GM19395 (cell line): ENCODE results near the gene NPDC1.

ENCODE experiments used
- ATAC-seq: cut with Tn5 transposase; IDR thresholded peaks from one replicate; pipeline ENCODE4 v1.9.1; 2021; ENCODE audit warnings: mild to moderate bottlenecking, moderate library complexity; ENCODE audit not compliant: unreplicated experiment

The NPDC1 gene, protein sequence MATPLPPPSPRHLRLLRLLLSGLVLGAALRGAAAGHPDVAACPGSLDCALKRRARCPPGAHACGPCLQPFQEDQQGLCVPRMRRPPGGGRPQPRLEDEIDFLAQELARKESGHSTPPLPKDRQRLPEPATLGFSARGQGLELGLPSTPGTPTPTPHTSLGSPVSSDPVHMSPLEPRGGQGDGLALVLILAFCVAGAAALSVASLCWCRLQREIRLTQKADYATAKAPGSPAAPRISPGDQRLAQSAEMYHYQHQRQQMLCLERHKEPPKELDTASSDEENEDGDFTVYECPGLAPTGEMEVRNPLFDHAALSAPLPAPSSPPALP

GRCh38 chr9:137046088-137046787, at the start of gene NPDC1:
NPDC1 (minus strand) TSS chr9:137046177; CDS start chr9:137045989, 188 bp downstream.
- no peak for ATAC-seq

DNA sequence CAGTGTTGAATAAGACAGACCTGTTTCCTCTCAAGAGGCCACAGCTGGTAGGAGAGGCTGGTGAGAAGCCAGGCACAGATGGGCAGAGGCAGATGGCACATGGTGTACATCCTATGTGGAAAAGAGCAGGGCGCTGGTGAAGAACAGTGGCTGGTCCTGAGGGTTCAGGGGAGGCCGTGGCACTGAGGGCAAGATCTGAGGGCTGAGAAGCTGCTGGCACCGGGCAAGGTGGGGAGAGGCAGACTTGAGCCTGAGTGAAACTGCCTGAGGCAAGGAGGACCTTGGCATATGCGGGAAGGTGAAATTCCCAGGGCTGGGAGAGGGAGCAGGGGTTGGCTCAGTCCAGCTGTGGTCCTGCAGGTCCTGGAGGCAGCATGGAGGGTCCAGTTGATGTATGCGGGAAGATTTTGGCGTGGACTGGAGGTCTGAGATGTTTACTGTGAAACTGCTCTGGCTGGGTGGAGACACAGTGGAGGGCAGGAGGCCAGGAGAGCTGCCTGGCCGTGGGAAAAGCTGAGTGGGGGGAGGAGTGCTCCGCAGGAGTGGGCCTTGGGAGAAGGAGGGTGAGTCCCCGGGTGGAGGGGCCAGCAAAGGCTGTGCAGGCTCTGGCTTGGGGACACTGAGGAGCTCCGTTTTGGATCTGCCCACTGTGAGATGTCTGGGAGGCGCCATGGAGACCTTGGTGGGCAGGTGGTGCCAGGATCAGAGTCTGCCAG, 43.4 kb upstream of the NPDC1 start:
- ATAC-seq, result no peak

DNA sequence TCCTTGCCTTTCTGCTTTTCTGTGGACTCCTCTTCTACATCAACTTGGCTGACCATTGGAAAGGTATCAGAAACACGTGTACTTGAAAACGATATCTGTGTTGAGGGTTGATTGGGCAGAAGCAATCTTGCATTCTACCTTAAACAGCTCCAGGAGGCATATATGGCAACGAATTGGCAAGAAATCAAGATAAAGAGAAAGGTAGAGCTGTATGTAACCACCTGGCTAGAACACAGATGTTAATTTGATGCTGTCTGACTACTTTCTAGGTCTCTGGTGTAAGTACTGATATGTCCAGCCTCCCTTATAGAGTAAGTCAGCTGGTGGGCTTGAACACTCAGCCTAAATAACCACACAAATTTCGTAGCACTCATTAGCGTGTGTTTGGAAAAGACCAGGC, 42.1 kb upstream of the NPDC1 start:
- ATAC-seq, result no peak

DNA sequence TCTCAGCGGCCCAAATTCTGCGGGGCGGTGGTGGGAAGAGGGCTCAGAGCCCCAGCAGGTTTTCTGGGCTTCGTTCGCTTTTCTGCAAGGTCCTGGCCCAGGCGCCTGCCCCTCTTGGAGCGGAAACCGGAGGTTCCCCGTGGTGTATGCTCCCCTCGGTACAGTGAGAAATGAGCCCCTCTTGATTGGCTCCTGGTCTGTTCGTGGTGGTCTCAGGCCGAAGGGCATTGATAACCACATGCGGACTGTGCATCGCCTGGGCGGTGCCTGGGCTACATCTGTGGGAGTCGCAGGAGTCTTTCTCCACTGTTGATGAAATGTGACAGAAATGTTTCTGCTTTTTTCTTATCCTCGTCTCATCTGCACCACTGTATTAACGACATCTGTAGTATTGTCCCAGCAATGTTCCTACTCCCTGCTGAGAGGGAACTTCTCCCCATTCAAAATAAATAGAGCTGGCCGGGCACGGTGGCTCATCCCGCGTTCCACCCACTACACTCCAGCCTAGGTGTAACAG, 41.5 kb upstream of the NPDC1 start:
- ATAC-seq, result no peak

DNA sequence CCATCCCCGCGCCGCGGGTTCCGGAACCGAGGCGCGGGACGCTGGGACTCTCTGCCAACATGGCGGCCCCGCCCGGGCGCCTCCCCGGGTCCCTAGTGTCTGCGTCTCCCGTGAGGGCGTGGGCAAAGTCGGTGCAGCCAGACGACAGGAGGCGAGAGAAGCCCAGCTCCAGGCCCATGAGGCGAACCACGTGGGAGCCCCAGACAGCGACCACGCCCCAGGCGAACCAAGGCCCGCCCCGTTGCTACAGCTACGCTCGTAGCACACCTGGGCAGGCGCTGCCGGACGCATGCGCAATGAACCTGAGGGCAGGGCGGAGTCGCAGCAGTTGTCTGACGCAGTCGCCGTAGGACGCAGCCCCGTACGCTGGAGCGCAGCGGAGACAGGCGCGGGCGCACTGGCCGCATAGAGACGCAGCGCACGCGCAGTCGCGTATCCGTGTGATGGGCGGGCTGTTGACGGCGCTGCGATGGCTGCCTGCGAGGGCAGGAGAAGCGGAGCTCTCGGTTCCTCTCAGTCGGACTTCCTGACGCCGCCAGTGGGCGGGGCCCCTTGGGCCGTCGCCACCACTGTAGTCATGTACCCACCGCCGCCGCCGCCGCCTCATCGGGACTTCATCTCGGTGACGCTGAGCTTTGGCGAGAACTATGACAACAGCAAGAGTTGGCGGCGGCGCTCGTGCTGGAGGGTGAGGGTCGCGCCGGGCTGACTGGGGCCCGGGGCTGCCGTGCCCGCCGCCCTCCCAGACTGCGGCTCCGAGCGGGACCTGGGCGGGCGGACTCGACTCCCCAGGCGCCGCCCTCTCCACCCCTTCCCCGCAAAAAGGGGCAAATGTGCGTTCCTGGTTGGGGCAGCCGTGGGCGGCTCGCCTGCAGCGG, 40.8 kb upstream of the NPDC1 start, which contains the start of gene MAN1B1:
Gene MAN1B1 (plus strand): TSS at position 455 of the 878 bp plus-strand sequence. CDS start 15 bp downstream, at position 470.
- ATAC-seq, result peak; percentile 90

GRCh38 chr9:137085920-137086530, 40.0 kb upstream of the NPDC1 start:
- ATAC-seq, result no peak

DNA sequence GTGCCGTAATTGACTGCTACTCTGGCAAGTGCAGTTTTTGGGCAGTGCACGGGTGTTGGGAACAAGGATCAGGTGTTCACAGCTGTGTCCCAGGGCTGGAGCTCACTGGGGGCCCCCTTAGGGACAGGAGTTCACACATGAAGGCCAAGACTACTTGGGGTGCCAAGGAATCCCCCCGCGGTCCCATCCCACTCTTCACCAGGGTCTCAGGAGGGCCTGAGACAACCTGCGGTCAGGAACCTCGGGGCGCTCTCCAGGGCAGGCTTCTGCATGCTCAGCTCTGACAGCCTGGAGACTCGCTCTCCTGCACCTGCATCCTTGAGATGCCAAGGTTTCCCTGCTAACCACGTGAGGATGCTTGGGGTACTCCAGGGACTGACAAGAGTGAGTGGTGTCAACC, 38.5 kb upstream of the NPDC1 start:
- ATAC-seq, result no peak

DNA sequence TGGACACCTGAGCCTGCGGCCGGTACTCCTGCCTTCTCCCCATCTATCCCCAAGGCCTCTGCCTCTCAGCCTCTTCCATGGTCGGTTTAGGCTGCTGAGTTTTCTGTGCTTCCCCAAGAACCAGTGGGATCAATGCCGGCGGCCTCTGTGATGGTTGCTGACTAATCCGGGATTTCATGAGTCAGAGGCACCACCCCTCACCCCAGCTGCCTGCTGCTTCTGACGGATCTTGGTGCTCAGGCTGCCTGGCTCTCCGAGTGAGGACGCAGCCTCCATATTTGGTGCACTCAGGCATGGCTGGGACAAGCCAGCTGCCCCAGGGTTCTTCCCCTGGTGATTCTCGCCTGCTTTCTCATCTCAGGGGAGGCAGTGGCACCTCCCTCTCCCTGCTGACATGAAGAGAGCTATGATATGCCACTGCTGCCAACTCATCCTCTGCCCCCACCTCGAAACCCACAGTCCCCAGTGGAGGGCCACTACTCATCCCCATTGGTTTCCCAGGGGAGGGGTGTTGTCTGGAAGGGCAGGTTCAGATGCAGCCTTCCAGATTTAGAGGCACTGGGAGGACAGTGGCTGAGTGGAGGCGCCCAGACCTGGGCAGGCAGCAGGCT, 37.5 kb upstream of the NPDC1 start:
- no peak for ATAC-seq

DNA sequence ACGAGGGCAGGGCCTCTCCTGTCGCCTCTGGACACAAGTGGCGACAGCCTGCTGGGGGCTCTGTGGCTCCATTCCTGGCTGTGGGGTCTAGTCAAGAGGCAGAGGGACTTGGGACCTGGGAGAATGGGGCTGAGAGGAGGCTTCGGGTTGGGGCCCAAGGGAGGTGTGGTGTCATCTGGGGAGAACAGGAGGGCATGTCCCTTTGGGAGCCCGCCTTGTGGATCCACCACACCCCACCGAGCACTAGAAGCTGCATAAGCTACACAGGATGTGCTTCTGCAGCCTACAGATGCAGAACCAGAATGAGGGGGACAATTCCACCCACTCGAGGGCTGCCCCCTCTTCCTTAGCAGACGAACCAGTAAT, 36.9 kb upstream of the NPDC1 start:
- ATAC-seq, result no peak

DNA sequence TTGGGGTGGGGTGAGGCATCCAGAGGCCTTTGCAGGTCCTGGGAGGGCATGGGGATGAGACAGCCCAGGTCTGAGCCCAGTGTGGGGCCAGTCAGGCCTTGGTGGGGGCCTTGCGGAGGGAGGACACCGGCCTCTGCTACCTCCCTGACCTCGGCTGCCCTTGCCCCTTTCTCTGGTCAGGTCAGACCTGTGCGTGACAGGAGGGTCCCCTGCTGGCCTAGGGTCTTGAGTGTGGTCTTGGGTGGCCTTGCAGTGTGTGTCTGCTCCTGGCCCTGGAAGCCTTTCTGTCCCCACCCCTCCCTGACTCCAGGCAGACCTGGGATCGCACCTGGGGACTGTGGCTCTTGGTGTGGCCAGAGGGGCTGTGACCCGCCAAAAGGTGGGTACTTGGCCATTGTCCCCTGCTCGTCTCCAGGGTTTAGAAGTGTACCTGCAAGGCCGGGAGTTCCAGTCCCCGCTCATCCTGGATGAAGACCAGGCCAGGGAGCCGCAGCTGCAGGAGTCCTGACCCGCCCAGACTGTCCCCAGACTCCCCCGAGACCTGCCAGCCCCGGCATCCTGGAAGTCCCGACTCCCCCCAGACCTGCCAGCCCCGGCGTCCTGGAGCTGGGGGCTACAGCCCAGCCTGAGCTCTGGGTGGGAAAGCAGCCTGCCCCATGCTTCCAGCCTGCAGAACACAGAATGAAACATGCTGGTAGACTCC, 36.4 kb upstream of the NPDC1 start:
- no peak for ATAC-seq

- ATAC-seq, result no peak
Observed at GRCh38 chr9:137080260-137081122, 34.5 kb upstream of the NPDC1 start.

DNA sequence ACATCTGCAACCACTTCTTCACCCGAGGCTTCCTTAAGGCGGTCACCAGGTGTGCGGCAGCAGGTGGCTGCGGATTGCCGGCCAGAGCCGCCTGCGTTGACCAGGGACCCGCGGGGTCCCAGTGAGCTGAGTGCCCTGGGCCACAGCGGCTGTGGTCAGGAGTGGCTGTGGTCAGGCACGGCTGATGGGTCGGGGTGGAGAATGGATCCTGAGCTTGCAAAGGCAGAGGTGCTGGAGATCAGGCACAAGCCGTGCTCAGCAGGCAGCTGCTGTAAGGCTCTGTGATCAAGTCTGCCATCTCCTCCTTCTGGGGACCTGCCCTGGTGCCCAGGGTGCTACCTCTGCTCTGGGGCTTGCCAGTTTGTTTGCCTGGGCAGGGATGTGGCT, 33.4 kb upstream of the NPDC1 start:
- no peak for ATAC-seq

DNA sequence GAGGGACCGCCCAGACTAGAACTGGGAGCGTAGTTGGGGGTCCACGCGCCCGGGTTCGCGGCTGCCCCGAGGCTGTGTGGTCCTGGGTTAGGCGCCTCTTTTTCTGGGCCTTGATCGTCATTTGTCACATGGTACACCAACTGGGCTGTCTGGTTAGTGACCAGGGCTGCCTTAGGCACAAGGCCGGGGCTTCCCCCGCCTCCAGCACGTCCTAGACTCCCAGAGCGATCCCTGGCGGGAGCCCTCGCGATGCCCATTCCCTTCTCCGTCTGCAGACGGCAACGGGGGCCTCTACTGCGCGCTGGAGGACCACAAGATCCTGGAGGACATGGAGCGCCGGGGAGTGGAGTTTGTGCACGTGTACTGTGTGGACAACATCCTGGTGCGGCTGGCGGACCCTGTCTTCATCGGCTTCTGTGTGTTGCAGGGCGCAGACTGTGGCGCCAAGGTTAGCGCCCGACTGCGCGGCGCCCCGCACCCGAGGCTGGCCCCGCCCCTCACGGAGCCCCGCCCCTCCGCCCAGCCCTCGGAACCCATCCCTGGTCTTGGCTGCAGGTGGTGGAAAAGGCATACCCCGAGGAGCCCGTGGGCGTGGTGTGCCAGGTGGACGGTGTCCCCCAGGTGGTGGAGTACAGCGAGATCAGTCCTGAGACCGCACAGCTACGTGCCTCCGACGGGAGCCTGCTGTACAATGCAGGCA, 32.9 kb upstream of the NPDC1 start:
- no peak for ATAC-seq

DNA sequence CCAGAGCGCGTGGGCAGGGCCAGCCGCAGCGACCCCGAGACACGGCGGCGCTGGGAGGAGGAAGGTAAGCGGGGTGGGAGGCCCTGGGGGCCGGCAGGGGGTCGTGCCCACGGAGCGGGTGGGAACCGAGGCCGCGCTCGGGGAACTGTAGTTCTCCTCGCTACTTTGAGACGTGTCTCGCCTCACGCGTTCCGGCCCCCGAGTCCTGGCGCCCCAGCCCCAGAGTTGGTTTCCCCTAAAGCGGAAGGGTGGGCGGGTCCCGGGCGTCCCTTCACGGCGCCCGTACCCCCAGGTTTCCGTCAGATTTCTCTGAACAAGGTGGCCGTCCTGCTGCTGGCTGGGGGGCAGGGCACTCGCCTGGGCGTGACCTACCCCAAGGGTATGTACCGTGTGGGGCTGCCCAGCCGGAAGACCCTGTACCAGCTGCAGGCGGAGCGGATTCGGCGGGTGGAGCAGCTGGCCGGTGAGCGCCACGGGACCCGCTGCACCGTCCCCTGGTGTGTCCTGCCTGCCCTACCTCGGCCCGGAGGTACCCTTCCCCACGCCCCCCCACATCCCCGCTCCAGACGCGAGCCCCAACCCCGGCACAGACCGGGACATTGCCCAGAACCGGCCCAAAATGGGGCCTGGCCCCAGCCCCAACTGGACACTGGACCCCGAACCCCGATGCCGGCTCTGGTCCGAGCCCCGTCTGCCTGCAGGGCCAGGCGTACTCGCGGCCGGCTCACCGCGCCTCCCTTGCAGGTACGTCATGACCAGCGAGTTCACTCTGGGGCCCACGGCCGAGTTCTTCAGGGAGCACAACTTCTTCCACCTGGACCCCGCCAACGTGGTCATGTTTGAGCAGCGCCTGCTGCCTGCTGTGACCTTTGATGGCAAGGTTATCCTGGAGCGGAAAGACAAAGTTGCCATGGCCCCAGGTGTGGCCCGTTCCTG, 32.0 kb upstream of the NPDC1 start:
- ATAC-seq, result no peak

DNA sequence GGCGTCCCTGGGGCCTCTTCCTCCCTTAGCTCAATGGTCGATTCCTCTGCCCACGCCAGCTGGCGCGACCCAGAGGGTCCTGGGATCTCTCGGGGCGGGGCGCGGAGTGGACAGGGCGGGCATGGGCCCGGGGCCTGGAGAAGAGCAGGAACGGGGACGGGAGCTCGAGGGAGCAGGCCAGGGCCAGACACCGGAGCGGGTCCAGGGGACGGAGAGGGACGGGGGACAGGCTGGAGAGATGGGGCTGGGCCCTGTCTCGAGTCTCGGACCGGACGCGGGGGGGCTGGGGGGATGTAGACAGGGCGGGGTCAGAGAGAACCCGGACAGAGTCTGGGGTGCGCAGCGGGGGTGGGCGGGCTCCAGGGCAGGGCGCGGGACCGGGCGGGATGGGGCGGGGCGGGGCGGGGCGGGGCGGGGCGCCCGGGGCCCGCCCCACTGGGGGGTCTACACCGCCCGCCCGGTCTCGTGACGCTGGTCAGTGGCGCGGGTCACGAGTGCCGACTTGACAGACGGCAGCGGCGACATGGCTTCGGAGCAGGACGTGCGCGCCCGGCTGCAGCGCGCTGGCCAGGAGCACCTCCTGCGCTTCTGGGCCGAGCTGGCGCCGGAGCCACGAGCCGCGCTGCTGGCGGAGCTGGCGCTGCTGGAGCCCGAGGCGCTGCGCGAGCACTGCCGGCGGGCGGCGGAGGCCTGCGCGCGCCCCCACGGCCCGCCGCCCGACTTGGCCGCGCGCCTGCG, 31.2 kb upstream of the NPDC1 start, which contains the start of gene UAP1L1:
Gene UAP1L1 (plus strand): TSS at position 508 of the 738 bp plus-strand sequence. CDS start 16 bp downstream, at position 524.
- no peak for ATAC-seq

DNA sequence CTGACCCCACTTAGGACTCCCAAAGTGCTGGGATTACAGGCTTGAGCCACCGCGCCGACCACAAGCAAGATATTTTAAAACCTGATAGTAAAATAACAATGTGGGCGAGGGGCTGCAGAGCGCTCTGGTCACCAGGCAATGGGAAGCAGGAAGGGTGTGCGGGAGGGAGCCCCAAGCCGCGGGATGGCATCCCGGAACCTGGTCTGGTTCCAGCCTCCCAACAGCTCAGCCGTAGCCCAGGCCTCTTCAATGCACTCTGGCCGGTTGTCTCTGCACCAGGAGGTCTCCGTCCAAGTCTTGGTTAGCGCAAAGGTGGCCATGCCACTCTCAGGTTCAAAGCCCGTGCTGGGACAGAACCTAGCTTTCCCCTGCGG, 30.6 kb upstream of the NPDC1 start:
- no peak for ATAC-seq
